ENCODE data around the gene CIAO3.
A peak's percentile ranks its signal among the peaks of the same experiment; 100 is the strongest.
"Not testable (repeated sequence)": the region's sequence is repeated elsewhere in the genome, so short reads cannot be mapped to it uniquely, and the experiment has no call there.

Gene CIAO3

DNA sequence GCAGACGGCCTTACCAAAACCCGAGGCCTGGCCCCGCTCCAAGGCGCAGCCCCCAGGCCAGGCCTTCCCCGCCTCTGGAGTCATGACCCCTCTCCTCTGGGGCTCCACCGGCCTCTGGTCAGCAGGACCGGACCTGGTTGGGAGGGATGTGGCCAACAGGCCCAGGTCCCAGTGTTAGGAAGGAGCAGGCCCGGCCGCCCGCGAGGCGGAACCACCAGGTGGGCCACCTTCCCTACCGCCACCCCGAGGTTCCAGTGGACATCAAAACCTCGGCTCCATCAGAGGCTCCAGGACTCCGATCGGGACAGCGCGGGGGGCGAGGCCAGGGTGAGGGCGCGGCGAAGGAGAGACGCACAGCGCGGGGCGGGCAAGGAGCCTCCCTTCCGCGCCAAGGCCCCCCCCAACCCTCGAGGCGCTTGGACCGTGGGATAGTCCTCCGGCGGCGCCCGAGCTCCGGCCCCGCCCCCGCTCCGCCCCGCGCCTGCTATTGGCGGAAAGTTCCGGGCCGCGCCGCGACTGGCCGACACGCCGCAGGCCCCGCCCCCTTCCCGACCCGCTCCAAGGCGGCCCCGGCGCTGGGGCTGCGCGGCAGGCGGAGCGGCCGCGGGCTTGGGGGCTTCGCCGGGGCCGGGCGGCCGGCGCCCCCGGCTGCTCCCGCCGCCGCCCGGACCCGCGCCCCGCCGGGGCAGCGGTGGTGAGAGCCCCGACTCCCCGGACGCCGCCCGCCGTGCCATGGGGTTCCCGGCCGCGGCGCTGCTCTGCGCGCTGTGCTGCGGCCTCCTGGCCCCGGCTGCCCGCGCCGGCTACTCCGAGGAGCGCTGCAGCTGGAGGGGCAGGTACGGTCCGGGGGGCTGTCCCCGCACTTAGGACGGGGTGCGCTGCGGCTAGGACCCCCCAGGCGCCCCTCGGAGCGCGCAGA is 26.0 kb downstream of the CIAO3 start, which contains the start of gene METRN (continued):
- TF ChIP-seq, protein P1, sequence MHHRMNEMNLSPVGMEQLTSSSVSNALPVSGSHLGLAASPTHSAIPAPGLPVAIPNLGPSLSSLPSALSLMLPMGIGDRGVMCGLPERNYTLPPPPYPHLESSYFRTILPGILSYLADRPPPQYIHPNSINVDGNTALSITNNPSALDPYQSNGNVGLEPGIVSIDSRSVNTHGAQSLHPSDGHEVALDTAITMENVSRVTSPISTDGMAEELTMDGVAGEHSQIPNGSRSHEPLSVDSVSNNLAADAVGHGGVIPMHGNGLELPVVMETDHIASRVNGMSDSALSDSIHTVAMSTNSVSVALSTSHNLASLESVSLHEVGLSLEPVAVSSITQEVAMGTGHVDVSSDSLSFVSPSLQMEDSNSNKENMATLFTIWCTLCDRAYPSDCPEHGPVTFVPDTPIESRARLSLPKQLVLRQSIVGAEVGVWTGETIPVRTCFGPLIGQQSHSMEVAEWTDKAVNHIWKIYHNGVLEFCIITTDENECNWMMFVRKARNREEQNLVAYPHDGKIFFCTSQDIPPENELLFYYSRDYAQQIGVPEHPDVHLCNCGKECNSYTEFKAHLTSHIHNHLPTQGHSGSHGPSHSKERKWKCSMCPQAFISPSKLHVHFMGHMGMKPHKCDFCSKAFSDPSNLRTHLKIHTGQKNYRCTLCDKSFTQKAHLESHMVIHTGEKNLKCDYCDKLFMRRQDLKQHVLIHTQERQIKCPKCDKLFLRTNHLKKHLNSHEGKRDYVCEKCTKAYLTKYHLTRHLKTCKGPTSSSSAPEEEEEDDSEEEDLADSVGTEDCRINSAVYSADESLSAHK (tag by site-specific recombination; IDR thresholded peaks at IDR 0.05), result no peak
- TF ChIP-seq ZNF677 (tag by site-specific recombination; IDR thresholded peaks at IDR 0.05) (no peak), ZNF473 (tag by site-specific recombination; IDR thresholded peaks at IDR 0.05) (no peak), SP3 (tag by site-specific recombination; IDR thresholded peaks at IDR 0.05) (peak; percentile 59; the same call in 1 of the 2 replicates), ZNF223 (tag by site-specific recombination; IDR thresholded peaks at IDR 0.05) (no peak)
- TF ChIP-seq, protein P2, sequence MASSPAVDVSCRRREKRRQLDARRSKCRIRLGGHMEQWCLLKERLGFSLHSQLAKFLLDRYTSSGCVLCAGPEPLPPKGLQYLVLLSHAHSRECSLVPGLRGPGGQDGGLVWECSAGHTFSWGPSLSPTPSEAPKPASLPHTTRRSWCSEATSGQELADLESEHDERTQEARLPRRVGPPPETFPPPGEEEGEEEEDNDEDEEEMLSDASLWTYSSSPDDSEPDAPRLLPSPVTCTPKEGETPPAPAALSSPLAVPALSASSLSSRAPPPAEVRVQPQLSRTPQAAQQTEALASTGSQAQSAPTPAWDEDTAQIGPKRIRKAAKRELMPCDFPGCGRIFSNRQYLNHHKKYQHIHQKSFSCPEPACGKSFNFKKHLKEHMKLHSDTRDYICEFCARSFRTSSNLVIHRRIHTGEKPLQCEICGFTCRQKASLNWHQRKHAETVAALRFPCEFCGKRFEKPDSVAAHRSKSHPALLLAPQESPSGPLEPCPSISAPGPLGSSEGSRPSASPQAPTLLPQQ (tag by site-specific recombination; IDR thresholded peaks at IDR 0.05), result 0 out of 2 replicates have a peak, but pooled peaks have one; percentile 12
- TF ChIP-seq, protein P3, sequence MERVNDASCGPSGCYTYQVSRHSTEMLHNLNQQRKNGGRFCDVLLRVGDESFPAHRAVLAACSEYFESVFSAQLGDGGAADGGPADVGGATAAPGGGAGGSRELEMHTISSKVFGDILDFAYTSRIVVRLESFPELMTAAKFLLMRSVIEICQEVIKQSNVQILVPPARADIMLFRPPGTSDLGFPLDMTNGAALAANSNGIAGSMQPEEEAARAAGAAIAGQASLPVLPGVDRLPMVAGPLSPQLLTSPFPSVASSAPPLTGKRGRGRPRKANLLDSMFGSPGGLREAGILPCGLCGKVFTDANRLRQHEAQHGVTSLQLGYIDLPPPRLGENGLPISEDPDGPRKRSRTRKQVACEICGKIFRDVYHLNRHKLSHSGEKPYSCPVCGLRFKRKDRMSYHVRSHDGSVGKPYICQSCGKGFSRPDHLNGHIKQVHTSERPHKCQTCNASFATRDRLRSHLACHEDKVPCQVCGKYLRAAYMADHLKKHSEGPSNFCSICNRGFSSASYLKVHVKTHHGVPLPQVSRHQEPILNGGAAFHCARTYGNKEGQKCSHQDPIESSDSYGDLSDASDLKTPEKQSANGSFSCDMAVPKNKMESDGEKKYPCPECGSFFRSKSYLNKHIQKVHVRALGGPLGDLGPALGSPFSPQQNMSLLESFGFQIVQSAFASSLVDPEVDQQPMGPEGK (tag by site-specific recombination; IDR thresholded peaks at IDR 0.05), result peak; percentile 57

DNA sequence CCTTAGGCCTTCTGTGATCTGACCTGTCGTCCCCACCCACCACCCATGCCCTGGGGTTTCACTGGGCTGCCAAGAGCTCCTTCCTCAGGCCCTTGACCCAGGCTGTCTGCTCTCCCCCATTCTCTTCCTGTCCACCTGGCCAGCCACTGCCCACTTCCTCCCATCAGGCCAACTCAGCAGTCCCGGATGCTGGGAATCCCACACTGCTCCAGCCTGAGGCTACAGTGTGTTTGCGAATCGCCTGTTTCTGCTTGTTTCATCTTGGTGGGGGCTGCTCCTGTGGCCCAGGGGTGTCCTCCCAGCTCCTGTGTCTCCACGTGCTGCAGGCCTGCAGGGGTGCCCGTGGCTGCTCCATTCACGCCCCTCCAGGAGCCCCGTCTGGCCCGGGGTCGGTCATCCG is 26.7 kb downstream of the CIAO3 start:
- TF ChIP-seq ZNF621 (tag by site-specific recombination; IDR thresholded peaks at IDR 0.05) (no peak), ZNF335 (tag by site-specific recombination; conservative IDR thresholded peaks at IDR 0.05) (0 out of 2 replicates have a peak, but pooled peaks have one; percentile 13)
- H3K9me3 ChIP-seq (ENCODE audit: control insufficient read depth, insufficient read depth, low read depth, low read length), result no peaks in the 10 kb centered on the region
- CTCF ChIA-PET, result interaction anchor here (0.6 to 5.7 kb wide), 5 partner anchors 10 to 114 kb away, joined by 3 to 119 read pairs (median 6); partner anchors contain the start of genes CCDC78, CHTF18 and RPUSD1
- no peak overlapping the region for H3K4me3 ChIP-seq (ENCODE audit: low read depth, low read length)
- peaks cover 11% of the 10 kb centered on the region for H3K4me1 ChIP-seq (ENCODE audit: control insufficient read depth, insufficient read depth, low read length)
- peaks cover 0 to 7% of the 10 kb centered on the region in 2 experiments; a peak in 1 of 3 replicates for H3K36me3 ChIP-seq (ENCODE audit: control insufficient read depth in 2 of 2, insufficient read depth in 1 of 2, low read length in 2 of 2)
- H3K27ac ChIP-seq (ENCODE audit: extremely low read depth, low read depth, low read length), result no peak overlapping the region
- POLR2A ChIA-PET, result no interaction called here

DNA sequence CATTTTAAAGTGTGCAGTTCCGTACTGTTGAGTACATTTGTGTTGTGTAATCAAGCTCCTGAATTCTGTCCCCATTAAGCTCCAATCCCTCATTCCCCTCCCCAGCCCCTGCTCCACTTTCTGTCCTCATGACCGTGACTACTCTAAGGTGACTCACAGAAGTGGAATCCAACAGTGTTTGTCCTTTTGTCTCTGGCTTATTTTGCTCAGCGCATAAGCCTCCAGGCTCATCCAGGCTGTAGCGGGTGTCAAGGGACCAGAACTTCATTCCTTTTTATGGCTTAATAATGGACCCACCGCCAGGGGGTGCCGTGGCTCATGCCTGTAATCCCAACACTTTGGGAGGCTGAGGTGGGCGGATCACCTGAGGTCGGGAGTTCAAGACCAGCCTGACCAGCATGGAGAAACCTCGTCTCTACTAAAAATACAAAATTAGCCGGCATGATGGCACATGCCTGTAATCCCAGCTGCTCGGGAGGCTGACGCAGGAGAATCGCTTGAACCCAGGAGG is 28.0 kb downstream of the CIAO3 start:
- H3K9me3 ChIP-seq (ENCODE audit: control insufficient read depth, insufficient read depth, low read depth, low read length); H3K4me3 ChIP-seq (ENCODE audit: low read depth, low read length); H3K36me3 ChIP-seq (ENCODE audit: control insufficient read depth in 2 of 2, insufficient read depth in 1 of 2, low read length in 2 of 2); H3K27ac ChIP-seq (ENCODE audit: extremely low read depth, low read depth, low read length): not testable (repeated sequence)
- ChIA-PET CTCF (interaction anchor here (0.6 to 5.7 kb wide), 27 partner anchors 7 to 646 kb away, joined by 3 to 119 read pairs (median 5); partner anchors contain the start of genes ANTKMT, CCDC78, CHTF18 and CIAO3), POLR2A (interaction anchor here (0.6 to 2.5 kb wide), 7 partner anchors 8 to 92 kb away, joined by 3 to 12 read pairs (median 3); partner anchors contain the start of genes ANTKMT, CHTF18, CIAO3 and RPUSD1)
- H3K4me1 ChIP-seq (ENCODE audit: control insufficient read depth, insufficient read depth, low read length), result peaks cover 11% of the 10 kb centered on the region
- TF ChIP-seq KLF1 (tag by site-specific recombination; IDR thresholded peaks at IDR 0.05) (peak; percentile 67; the same call in 1 of the 2 replicates), ZNF335 (tag by site-specific recombination; conservative IDR thresholded peaks at IDR 0.05) (peak; percentile 46), ZNF501 (tag by site-specific recombination; IDR thresholded peaks at IDR 0.05) (peak; percentile 47; the same call in 1 of the 2 replicates), ZNF654 (tag by site-specific recombination; IDR thresholded peaks at IDR 0.05; ENCODE audit: low read depth) (peak; percentile 55), ZBTB21 (tag by site-specific recombination; IDR thresholded peaks at IDR 0.05) (0 out of 2 replicates have a peak, but pooled peaks have one; percentile 19), KLF7 (tag by site-specific recombination; IDR thresholded peaks at IDR 0.05; ENCODE audit: borderline replicate concordance) (peak; percentile 78; the same call in 1 of the 2 replicates), ZBTB1 (tag by site-specific recombination; IDR thresholded peaks at IDR 0.05) (0 out of 2 replicates have a peak, but pooled peaks have one; percentile 10)
- TF ChIP-seq, protein P4, sequence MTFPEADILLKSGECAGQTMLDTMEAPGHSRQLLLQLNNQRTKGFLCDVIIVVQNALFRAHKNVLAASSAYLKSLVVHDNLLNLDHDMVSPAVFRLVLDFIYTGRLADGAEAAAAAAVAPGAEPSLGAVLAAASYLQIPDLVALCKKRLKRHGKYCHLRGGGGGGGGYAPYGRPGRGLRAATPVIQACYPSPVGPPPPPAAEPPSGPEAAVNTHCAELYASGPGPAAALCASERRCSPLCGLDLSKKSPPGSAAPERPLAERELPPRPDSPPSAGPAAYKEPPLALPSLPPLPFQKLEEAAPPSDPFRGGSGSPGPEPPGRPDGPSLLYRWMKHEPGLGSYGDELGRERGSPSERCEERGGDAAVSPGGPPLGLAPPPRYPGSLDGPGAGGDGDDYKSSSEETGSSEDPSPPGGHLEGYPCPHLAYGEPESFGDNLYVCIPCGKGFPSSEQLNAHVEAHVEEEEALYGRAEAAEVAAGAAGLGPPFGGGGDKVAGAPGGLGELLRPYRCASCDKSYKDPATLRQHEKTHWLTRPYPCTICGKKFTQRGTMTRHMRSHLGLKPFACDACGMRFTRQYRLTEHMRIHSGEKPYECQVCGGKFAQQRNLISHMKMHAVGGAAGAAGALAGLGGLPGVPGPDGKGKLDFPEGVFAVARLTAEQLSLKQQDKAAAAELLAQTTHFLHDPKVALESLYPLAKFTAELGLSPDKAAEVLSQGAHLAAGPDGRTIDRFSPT (tag by site-specific recombination; IDR thresholded peaks at IDR 0.05), result peak; percentile 74; the same call in 1 of the 2 replicates
- TF ChIP-seq, protein P5, sequence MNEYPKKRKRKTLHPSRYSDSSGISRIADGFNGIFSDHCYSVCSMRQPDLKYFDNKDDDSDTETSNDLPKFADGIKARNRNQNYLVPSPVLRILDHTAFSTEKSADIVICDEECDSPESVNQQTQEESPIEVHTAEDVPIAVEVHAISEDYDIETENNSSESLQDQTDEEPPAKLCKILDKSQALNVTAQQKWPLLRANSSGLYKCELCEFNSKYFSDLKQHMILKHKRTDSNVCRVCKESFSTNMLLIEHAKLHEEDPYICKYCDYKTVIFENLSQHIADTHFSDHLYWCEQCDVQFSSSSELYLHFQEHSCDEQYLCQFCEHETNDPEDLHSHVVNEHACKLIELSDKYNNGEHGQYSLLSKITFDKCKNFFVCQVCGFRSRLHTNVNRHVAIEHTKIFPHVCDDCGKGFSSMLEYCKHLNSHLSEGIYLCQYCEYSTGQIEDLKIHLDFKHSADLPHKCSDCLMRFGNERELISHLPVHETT (tag by site-specific recombination; IDR thresholded peaks at IDR 0.05), result peak; percentile 74; the same call in 1 of the 2 replicates
- TF ChIP-seq, protein P3 (tag by site-specific recombination; IDR thresholded peaks at IDR 0.05), result peak; percentile 83
